ENCODE results near the gene UBA5. TPM values are rescaled to one million over a fixed set of nuclear protein-coding genes. Genes with fewer than 3 reads are reported as not detected.

UBA5 gene
- total RNA-seq, 4 donors from 2014 or later = 24.5 to 48.2 (median 35.6) TPM

DNA sequence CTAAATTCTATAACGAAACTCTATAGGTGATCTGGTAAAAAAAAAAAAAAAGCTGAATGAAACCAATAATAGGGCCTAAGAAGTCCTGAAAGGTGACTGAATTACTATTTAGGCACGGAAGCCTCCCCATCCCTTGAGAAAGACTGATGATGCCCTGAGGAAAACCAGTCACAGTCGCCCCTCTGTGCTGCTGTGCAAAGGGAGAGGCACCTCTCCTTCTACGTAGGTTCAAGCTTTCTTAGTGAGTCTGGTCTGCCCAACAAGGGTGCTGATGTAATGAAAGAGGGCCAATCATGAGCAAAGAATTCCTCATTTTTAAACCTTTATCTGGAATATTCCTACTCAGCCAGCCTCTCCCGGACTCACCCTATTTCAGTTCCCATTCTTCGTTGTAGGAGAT lies 50.2 kb downstream of the UBA5 start:
- Histone ChIP-seq H3K4me3 (no peak overlapping the region), H3K27ac (no peak overlapping the region), H3K9me3 (no peaks in the 10 kb centered on the region), H3K4me1 (no peaks in the 10 kb centered on the region), H3K36me3 (peaks cover 8 to 88% of the 10 kb centered on the region in 2 donors), H3K27me3 (no peaks in the 10 kb centered on the region)
- TF ChIP-seq, protein P1, sequence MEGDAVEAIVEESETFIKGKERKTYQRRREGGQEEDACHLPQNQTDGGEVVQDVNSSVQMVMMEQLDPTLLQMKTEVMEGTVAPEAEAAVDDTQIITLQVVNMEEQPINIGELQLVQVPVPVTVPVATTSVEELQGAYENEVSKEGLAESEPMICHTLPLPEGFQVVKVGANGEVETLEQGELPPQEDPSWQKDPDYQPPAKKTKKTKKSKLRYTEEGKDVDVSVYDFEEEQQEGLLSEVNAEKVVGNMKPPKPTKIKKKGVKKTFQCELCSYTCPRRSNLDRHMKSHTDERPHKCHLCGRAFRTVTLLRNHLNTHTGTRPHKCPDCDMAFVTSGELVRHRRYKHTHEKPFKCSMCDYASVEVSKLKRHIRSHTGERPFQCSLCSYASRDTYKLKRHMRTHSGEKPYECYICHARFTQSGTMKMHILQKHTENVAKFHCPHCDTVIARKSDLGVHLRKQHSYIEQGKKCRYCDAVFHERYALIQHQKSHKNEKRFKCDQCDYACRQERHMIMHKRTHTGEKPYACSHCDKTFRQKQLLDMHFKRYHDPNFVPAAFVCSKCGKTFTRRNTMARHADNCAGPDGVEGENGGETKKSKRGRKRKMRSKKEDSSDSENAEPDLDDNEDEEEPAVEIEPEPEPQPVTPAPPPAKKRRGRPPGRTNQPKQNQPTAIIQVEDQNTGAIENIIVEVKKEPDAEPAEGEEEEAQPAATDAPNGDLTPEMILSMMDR (IDR thresholded peaks at IDR 0.05) = no peak
- TF ChIP-seq EP300 (IDR thresholded peaks at IDR 0.05) (no peak), POLR2A (IDR thresholded peaks at IDR 0.05) (no peak), POLR2AphosphoS5 (IDR thresholded peaks at IDR 0.05) (no peak)
- ATAC-seq = no peak
- WGBS, 2 donors (ENCODE audit: low coverage in 1 of 2) = 87 to 90% methylated on average over 4 to 6 of the region's 6 CpGs

DNA sequence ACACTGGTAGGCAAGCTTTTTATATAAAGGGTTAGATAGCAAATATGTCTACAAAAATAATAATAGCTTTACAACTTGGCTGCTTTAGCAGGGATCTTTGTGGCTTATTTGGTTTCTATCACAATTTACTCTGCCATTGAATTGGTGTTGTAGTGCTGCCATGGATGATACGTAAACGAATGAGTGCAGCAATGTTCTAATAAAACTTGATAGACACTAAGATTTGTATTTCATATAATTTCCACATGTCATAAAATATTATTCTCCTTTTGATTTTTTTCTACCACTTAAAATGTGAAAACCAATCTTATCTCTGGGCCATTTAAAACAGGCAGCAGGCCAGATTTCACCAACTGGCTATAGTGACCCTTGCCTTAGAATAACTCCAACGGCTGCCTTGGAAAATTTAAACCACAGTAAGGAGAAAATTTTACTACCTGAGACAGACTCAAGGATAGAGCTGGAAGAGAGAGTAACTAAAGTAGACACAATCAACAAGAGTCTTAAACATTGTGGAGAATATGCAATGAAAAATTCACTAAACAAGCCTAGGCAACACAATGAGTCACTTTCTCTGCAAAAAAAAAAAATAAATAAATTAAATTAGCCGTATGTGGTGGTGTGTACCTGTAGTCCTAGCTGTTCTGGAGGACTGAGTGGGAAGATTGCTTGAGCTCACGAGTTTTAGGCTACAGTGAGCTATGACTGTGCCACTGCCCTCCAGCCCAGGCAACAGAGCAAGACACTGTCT lies 54.0 kb downstream of the UBA5 start:
- no peak for ATAC-seq
- H3K27me3 ChIP-seq = no peaks in the 10 kb centered on the region
- H3K4me1 ChIP-seq = peaks cover 0 to 13% (median 0%) of the 10 kb centered on the region in 3 donors
- WGBS, 2 donors (ENCODE audit: low coverage in 1 of 2) = 80 to 82% methylated on average over 5 of the region's 5 CpGs
- H3K36me3 ChIP-seq = peaks cover 2 to 88% of the 10 kb centered on the region in 2 donors
- no peak overlapping the region for H3K4me3 ChIP-seq
- no peaks in the 10 kb centered on the region for H3K9me3 ChIP-seq
- no peak overlapping the region for H3K27ac ChIP-seq
- TF ChIP-seq POLR2A (IDR thresholded peaks at IDR 0.05) (no peak), EP300 (IDR thresholded peaks at IDR 0.05) (no peak), POLR2AphosphoS5 (IDR thresholded peaks at IDR 0.05) (no peak)
- TF ChIP-seq, protein P1 (IDR thresholded peaks at IDR 0.05) = no peak

DNA sequence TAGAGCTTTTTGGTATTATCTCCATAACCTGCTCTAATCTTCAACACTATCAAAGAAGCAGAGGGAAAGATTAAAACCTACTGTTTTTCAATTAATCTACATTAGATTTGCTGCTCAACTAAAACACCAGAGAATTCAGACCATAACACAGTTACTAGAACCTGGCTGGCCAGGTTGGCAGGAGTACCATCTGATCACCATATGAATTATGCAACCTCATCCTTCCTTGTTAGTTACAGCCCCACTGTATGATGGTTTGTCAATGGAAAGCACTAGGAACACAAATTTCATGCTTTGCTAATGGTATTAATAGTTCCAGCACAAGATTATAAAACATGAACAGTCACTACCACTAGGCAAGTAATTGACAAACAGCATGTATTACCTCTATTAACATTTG lies 56.2 kb downstream of the UBA5 start:
- no peaks in the 10 kb centered on the region for H3K9me3 ChIP-seq
- H3K4me3 ChIP-seq = no peak overlapping the region
- peaks cover 2 to 67% of the 10 kb centered on the region in 2 donors for H3K36me3 ChIP-seq
- no peak for ATAC-seq
- no peak for TF ChIP-seq POLR2AphosphoS5 (IDR thresholded peaks at IDR 0.05)
- TF ChIP-seq EP300 (IDR thresholded peaks at IDR 0.05) = no peak
- TF ChIP-seq POLR2A (IDR thresholded peaks at IDR 0.05) = no peak
- TF ChIP-seq, protein P1 (IDR thresholded peaks at IDR 0.05) = no peak
- no peaks in the 10 kb centered on the region for H3K27me3 ChIP-seq
- H3K4me1 ChIP-seq = peaks cover 5 to 34% (median 14%) of the 10 kb centered on the region in 3 donors
- no peak overlapping the region for H3K27ac ChIP-seq

GRCh38 chr3:132720228-132720627 lies 60.1 kb downstream of the UBA5 start:
- 66 to 85% methylated on average over 2 to 6 of the region's 6 CpGs for WGBS, 2 donors (ENCODE audit: low coverage in 1 of 2)

More at GRCh38 chr3:132720228-132720627, 60.1 kb downstream of the UBA5 start:
- Histone ChIP-seq H3K27ac (no peak overlapping the region), H3K36me3 (peaks cover 2 to 35% of the 10 kb centered on the region in 2 donors), H3K4me1 (peaks cover 9 to 43% (median 14%) of the 10 kb centered on the region in 3 donors), H3K9me3 (no peaks in the 10 kb centered on the region), H3K27me3 (no peaks in the 10 kb centered on the region), H3K4me3 (peak overlapping the region in 1 of 2 donors; percentile 77)
- ATAC-seq = no peak
- TF ChIP-seq POLR2AphosphoS5 (IDR thresholded peaks at IDR 0.05) (no peak), EP300 (IDR thresholded peaks at IDR 0.05) (no peak), POLR2A (IDR thresholded peaks at IDR 0.05) (no peak)
- TF ChIP-seq, protein P1 (IDR thresholded peaks at IDR 0.05) = no peak
